IMR-90 (cell line): ENCODE results near the gene LRRC72.

Source experiments
- BHLHE40 ChIP-seq: fragments of 150-350 bp; IDR thresholded peaks from 2 replicates; pipeline ENCODE4 v1.6.1; 2016; ENCODE audit warnings: mild to moderate bottlenecking, low read depth, low read length
- CEBPB ChIP-seq: IDR thresholded peaks from 2 replicates; pipeline ENCODE4 v1.6.1; 2012; ENCODE audit warnings: low read depth, low read length, improper control_type of control experiment
- CTCF ChIP-seq: conservative IDR thresholded peaks from 2 replicates; pipeline ENCODE4 v1.5.1; 2012; ENCODE audit warnings: mild to moderate bottlenecking, low read depth, low read length, improper control_type of control experiment
- FOS ChIP-seq: fragments of 150-350 bp; IDR thresholded peaks from 2 replicates; pipeline ENCODE4 v1.6.1; 2016; ENCODE audit warnings: low read depth, low read length
- MAFK ChIP-seq: IDR thresholded peaks from 2 replicates; pipeline ENCODE4 v1.6.1; 2012; ENCODE audit warnings: low read depth, low read length, improper control_type of control experiment
- NFE2L2 ChIP-seq: fragments of 150-350 bp; IDR thresholded peaks from 2 replicates; pipeline ENCODE4 v1.6.1; 2016; ENCODE audit warnings: low read depth, mild to moderate bottlenecking, low read length
- POLR2A ChIP-seq: IDR thresholded peaks from 2 replicates; pipeline ENCODE4 v1.6.1; 2012; ENCODE audit warnings: mild to moderate bottlenecking, low read depth, low read length
- RAD21 ChIP-seq: IDR thresholded peaks from 2 replicates; pipeline ENCODE4 v1.6.1; 2012; ENCODE audit warnings: low read length, improper control_type of control experiment
- RFX5 ChIP-seq: IDR thresholded peaks from 2 replicates; pipeline ENCODE4 v1.8.0; 2012; ENCODE audit warnings: low read depth, mild to moderate bottlenecking, low read length, moderate library complexity
- TF ChIP-seq, protein P1 (sequence below): fragments of 150-350 bp; IDR thresholded peaks from 2 replicates; pipeline ENCODE4 v1.6.1; 2016; ENCODE audit warnings: low read depth, mild to moderate bottlenecking, low read length, moderate library complexity, borderline replicate concordance

- TF ChIP-seq BHLHE40, result no peak
- no peak for TF ChIP-seq FOS
- no peak for TF ChIP-seq RAD21
- no peak for TF ChIP-seq POLR2A
- TF ChIP-seq, protein P1, sequence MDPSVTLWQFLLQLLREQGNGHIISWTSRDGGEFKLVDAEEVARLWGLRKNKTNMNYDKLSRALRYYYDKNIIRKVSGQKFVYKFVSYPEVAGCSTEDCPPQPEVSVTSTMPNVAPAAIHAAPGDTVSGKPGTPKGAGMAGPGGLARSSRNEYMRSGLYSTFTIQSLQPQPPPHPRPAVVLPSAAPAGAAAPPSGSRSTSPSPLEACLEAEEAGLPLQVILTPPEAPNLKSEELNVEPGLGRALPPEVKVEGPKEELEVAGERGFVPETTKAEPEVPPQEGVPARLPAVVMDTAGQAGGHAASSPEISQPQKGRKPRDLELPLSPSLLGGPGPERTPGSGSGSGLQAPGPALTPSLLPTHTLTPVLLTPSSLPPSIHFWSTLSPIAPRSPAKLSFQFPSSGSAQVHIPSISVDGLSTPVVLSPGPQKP, result no peak
- no peak for TF ChIP-seq NFE2L2
- no peak for TF ChIP-seq CTCF
- TF ChIP-seq CEBPB, result no peak
- TF ChIP-seq MAFK, result no peak
- no peak for TF ChIP-seq RFX5
Observed at GRCh38 chr7:16526742-16527540, at the start of gene LRRC72.
